Endothelial cell of umbilical vein (primary cell): ENCODE data around the gene KIF22.

Experiments
- CTCF ChIP-seq, 2 donors: IDR thresholded peaks; 1 replicate in 1 of 2; 2 replicates in 1 of 2; pipeline ENCODE4 v1.5.1; 2011; ENCODE audit warnings: low read length in 2 of 2, mild to moderate bottlenecking in 2 of 2, moderate library complexity in 2 of 2, control low read depth in 1 of 2, inconsistent platforms in 1 of 2, low read depth in 1 of 2; ENCODE audit not compliant: insufficient read depth in 1 of 2; ENCODE audit errors: extremely low read depth in 1 of 2
- EZH2 ChIP-seq: IDR thresholded peaks from 2 replicates; pipeline ENCODE4 v1.6.1; 2012; ENCODE audit warnings: borderline replicate concordance, low read depth, mild to moderate bottlenecking, moderate library complexity, low read length, inconsistent platforms; ENCODE audit not compliant: severe bottlenecking
- FOS ChIP-seq: IDR thresholded peaks from 2 replicates; pipeline ENCODE4 v1.6.1; 2011; ENCODE audit warnings: mild to moderate bottlenecking, low read length, moderate library complexity, borderline replicate concordance; ENCODE audit not compliant: insufficient read depth
- POLR2A ChIP-seq: IDR thresholded peaks from 2 replicates; pipeline ENCODE4 v1.6.1; 2012; ENCODE audit warnings: low read depth, mild to moderate bottlenecking, control low read depth, low read length
- POLR2AphosphoS5 ChIP-seq: IDR thresholded peaks from 2 replicates; pipeline ENCODE4 v1.6.1; 2012; ENCODE audit warnings: low read depth, mild to moderate bottlenecking, control low read depth, low read length, moderate library complexity; ENCODE audit not compliant: insufficient read depth
- TF ChIP-seq, protein P1 (sequence below): IDR thresholded peaks from 2 replicates; pipeline ENCODE4 v1.6.1; 2011; ENCODE audit not compliant: insufficient read depth, insufficient read length

DNA sequence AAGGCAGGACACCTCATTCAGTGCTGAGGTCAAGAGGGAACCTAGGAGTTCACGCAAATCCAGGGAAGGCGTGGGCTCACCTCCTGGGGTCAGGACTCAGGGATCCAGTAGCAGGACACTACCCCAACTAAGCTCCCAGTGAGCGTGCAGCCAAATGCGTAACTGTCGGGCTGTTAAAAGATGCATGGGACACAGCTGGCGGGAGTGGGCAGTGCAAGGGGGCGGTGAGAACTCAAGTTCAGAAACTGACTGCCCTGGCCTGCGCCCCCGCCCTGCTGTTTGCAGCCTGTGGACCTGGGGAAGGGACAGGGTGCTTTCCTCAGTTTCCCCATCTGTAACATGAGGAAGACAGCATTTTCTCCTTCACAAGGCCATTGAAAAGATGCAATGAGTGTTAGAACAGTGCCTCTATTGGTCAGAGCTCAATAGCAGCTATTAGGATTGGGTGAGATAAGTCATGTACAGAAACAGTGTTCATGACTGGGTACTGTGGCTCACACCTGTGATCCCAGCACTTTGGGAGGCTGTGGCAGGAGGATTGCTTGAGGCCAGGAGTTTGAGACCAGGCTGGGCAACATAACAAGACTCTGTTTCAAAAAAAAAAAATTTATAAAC, 52.3 kb downstream of the KIF22 start:
- TF ChIP-seq POLR2A, result no peak
- TF ChIP-seq CTCF (IDR thresholded peaks at IDR 0.05; ENCODE audit: extremely low read depth in 1 of 2, insufficient read depth in 1 of 2, low read depth in 1 of 2, low read length in 2 of 2), result no peak
- TF ChIP-seq, protein P1, sequence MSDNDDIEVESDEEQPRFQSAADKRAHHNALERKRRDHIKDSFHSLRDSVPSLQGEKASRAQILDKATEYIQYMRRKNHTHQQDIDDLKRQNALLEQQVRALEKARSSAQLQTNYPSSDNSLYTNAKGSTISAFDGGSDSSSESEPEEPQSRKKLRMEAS, result no peak
- no peak for TF ChIP-seq POLR2AphosphoS5
- no peak for TF ChIP-seq FOS
- TF ChIP-seq EZH2, result no peak
